HG02938 (cell line): ENCODE data around the gene PIGBOS1.
A peak's percentile ranks its signal among the peaks of the same experiment; 100 is the strongest.

ENCODE experiments used
- ATAC-seq: cut with Tn5 transposase; IDR thresholded peaks from one replicate; pipeline ENCODE4 v1.9.1; 2021; ENCODE audit warnings: mild to moderate bottlenecking, moderate library complexity; ENCODE audit not compliant: unreplicated experiment

Gene PIGBOS1

GRCh38 chr15:55318588-55319494 lies at the start of gene PIGBOS1, which contains the start of gene PIGB:
Gene PIGBOS1 (minus strand): TSS chr15:55319123. CDS start chr15:55317792, 1,331 bp downstream.
Gene PIGB (plus strand): TSS chr15:55319222. CDS start chr15:55319251, 29 bp downstream.
- ATAC-seq, result peak; percentile 83

GRCh38 chr15:55366981-55367380 lies 48.1 kb upstream of the PIGBOS1 start:
- ATAC-seq, result no peak

GRCh38 chr15:55362641-55363040 lies 43.7 kb upstream of the PIGBOS1 start:
- ATAC-seq, result no peak

- ATAC-seq, result no peak
Observed at GRCh38 chr15:55361048-55361447, 42.1 kb upstream of the PIGBOS1 start.

- no peak for ATAC-seq
Observed at GRCh38 chr15:55360256-55360655, 41.3 kb upstream of the PIGBOS1 start.

GRCh38 chr15:55358471-55358870 lies 39.5 kb upstream of the PIGBOS1 start:
- ATAC-seq, result no peak

GRCh38 chr15:55357774-55358173 lies 38.9 kb upstream of the PIGBOS1 start:
- no peak for ATAC-seq

GRCh38 chr15:55356985-55357585 lies 38.2 kb upstream of the PIGBOS1 start:
- no peak for ATAC-seq

GRCh38 chr15:55353025-55353424 lies 34.1 kb upstream of the PIGBOS1 start:
- no peak for ATAC-seq

- ATAC-seq, result no peak
Observed at GRCh38 chr15:55349282-55349681, 30.4 kb upstream of the PIGBOS1 start.

GRCh38 chr15:55348281-55348778 lies 29.4 kb upstream of the PIGBOS1 start:
- no peak for ATAC-seq

GRCh38 chr15:55344206-55344605 lies 25.3 kb upstream of the PIGBOS1 start:
- ATAC-seq, result no peak

- ATAC-seq, result no peak
Observed at GRCh38 chr15:55343168-55343567, 24.2 kb upstream of the PIGBOS1 start.

- ATAC-seq, result no peak
Observed at GRCh38 chr15:55337160-55337559, 18.2 kb upstream of the PIGBOS1 start.

- no peak for ATAC-seq
Observed at GRCh38 chr15:55334997-55335396, 16.1 kb upstream of the PIGBOS1 start.

- no peak for ATAC-seq
Observed at GRCh38 chr15:55334371-55334770, 15.4 kb upstream of the PIGBOS1 start.

GRCh38 chr15:55327387-55327786 lies 8.5 kb upstream of the PIGBOS1 start:
- ATAC-seq, result no peak

GRCh38 chr15:55322467-55322866 lies 3.5 kb upstream of the PIGBOS1 start:
- ATAC-seq, result no peak

GRCh38 chr15:55320963-55321362 lies 2.0 kb upstream of the PIGBOS1 start:
- no peak for ATAC-seq

GRCh38 chr15:55320238-55320550 lies 1.3 kb upstream of the PIGBOS1 start:
- ATAC-seq, result no peak

- ATAC-seq, result peak; percentile 50
Observed at GRCh38 chr15:55319537-55320237, 764 bp upstream of the PIGBOS1 start.
